T-helper 1 cell treated with Interleukin-12 subunit alpha and Interleukin-12 subunit beta and Interleukin-4 antibody, amounts not matched to agents 30 μg/mL and 1 μg/mL, for 36 hours (primary cell): ENCODE results near the gene CD302.
"Not testable (repeated sequence)": the region's sequence is repeated elsewhere in the genome, so short reads cannot be mapped to it uniquely, and the experiment has no call there.

Source experiments
- H3K27ac Mint-ChIP-seq: one replicate; pipeline ENCODE4 v1.8.0; 2021; ENCODE audit warnings: mild to moderate bottlenecking, mixed read lengths
- H3K27me3 Mint-ChIP-seq: one replicate; pipeline ENCODE4 v1.8.0; 2021; ENCODE audit warnings: low read depth, mixed read lengths
- H3K36me3 Mint-ChIP-seq: one replicate; pipeline ENCODE4 v1.8.0; 2021; ENCODE audit warnings: low read depth, mixed read lengths
- H3K4me1 Mint-ChIP-seq: one replicate; pipeline ENCODE4 v1.8.0; 2021; ENCODE audit warnings: low read depth, mixed read lengths
- H3K4me3 Mint-ChIP-seq: one replicate; pipeline ENCODE4 v1.8.0; 2021; ENCODE audit warnings: mild to moderate bottlenecking, moderate library complexity, mixed read lengths
- H3K9me3 Mint-ChIP-seq: one replicate; pipeline ENCODE4 v1.8.0; 2021; ENCODE audit warnings: mixed read lengths

The CD302 gene, protein sequence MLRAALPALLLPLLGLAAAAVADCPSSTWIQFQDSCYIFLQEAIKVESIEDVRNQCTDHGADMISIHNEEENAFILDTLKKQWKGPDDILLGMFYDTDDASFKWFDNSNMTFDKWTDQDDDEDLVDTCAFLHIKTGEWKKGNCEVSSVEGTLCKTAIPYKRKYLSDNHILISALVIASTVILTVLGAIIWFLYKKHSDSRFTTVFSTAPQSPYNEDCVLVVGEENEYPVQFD

GRCh38 chr2:159797543-159798375, at the start of gene CD302:
Gene CD302 (minus strand): TSS chr2:159798208. CDS start chr2:159798198, 10 bp downstream.
- peaks cover 5% of the 10 kb centered on the region for H3K4me1 Mint-ChIP-seq
- H3K27ac Mint-ChIP-seq: peak within 1 kb of the TSS; percentile 12

GRCh38 chr2:159846564-159846963, 48.6 kb upstream of the CD302 start:
- H3K36me3 Mint-ChIP-seq: peaks cover 9% of the 10 kb centered on the region

More at GRCh38 chr2:159797543-159798375, at the start of gene CD302:
- Mint-ChIP-seq H3K27me3 (peaks cover 59% of the 10 kb centered on the region), H3K36me3 (peaks cover 6% of the 10 kb centered on the region), H3K9me3 (no peaks in the 10 kb centered on the region), H3K4me3 (peak within 1 kb of the TSS; percentile 53)

DNA sequence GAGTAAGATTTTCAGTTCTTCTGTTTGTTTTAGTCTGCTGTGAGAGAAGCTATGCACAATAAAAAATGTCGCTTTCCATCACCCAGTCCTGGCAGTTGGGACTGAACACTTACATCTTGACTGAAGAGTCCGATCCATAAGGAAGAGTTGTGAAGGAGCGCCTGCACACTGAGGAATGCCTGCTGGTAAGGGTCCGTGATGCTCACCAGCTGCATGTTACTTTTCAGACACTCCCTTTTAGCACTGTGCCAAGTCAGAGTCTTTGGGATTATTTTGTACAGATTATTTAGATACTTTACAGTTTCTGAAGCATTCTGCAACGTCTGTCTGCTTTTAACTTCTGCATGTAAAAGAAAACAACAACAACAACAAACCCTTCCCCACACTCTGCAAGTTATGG, 42.6 kb upstream of the CD302 start:
- H3K27ac Mint-ChIP-seq: no peak overlapping the region
- H3K36me3 Mint-ChIP-seq: peaks cover 1% of the 10 kb centered on the region
- no peaks in the 10 kb centered on the region for H3K27me3 Mint-ChIP-seq
- H3K9me3 Mint-ChIP-seq: no peaks in the 10 kb centered on the region
- no peaks in the 10 kb centered on the region for H3K4me1 Mint-ChIP-seq
- no peak overlapping the region for H3K4me3 Mint-ChIP-seq

More at GRCh38 chr2:159846564-159846963, 48.6 kb upstream of the CD302 start:
- Mint-ChIP-seq H3K27ac (no peak overlapping the region), H3K4me3 (no peak overlapping the region), H3K27me3 (no peaks in the 10 kb centered on the region), H3K4me1 (no peaks in the 10 kb centered on the region), H3K9me3 (no peaks in the 10 kb centered on the region)

DNA sequence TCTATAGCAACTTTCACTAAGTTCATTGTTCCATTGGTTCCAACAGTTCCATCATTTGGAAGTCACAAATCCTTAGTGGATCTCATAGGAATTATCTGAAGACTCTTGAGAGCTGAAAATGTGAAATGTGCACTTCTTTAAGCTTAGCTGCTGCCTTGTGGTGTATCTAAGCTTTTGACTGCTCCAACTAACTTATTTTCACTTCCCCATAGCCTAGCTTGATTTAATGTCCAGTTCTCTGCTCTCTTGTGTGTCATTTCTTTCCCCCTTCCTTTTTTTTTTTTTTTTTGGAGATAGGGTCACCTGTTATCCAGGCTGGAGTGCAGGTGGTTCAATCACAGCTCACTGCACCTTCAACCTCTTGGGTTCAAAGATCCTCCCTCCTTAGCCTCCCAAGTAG, 34.9 kb upstream of the CD302 start:
- Mint-ChIP-seq H3K27me3 (no peaks in the 10 kb centered on the region), H3K4me3 (no peak overlapping the region), H3K4me1 (no peaks in the 10 kb centered on the region), H3K36me3 (peaks cover 18% of the 10 kb centered on the region), H3K27ac (no peak overlapping the region), H3K9me3 (no peaks in the 10 kb centered on the region)

DNA sequence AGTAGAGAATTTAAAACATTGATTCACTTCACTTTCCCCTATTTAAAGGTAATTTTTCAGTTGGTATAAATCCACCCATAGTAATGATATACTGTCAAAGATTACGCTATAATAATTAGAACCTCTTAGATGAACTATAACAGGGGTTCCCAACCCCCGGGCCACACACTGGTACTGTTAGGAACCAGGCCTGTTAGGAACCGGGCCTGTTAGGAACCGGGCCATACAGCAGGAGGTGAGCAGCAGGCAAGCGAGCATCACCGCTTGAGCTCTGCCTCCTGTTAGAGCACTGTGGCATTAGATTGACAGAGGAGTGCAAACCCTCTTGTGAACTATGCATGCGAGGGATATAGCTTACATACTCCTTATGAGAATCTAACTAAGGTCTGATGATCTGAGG, 34.0 kb upstream of the CD302 start:
- Mint-ChIP-seq H3K27ac (no peak overlapping the region), H3K4me1 (no peaks in the 10 kb centered on the region), H3K36me3 (peaks cover 20% of the 10 kb centered on the region), H3K9me3 (peaks cover 2% of the 10 kb centered on the region), H3K4me3 (no peak overlapping the region), H3K27me3 (no peaks in the 10 kb centered on the region)

DNA sequence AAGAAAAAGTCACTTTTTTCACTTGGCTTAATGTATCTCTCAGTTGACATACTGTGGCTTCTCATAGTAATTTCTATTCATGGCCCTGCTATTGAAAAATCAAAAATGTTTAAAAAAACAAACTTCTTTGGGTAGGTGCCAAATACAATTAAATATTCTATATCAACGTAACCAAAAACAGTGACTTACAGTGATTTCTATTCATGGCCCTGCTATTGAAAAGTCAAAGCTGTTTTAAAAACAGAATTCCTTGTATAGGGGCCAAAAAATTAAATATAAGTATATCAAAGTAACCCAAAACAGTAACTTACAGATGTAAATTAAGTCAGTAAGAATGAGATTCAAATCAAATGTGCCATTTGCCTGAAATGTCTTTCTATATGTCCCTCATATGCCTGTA, 31.4 kb upstream of the CD302 start:
- H3K4me1 Mint-ChIP-seq: no peaks in the 10 kb centered on the region
- no peaks in the 10 kb centered on the region for H3K27me3 Mint-ChIP-seq
- no peak overlapping the region for H3K4me3 Mint-ChIP-seq
- H3K9me3 Mint-ChIP-seq: peaks cover 7% of the 10 kb centered on the region
- H3K36me3 Mint-ChIP-seq: peaks cover 30% of the 10 kb centered on the region
- H3K27ac Mint-ChIP-seq: no peak overlapping the region

DNA sequence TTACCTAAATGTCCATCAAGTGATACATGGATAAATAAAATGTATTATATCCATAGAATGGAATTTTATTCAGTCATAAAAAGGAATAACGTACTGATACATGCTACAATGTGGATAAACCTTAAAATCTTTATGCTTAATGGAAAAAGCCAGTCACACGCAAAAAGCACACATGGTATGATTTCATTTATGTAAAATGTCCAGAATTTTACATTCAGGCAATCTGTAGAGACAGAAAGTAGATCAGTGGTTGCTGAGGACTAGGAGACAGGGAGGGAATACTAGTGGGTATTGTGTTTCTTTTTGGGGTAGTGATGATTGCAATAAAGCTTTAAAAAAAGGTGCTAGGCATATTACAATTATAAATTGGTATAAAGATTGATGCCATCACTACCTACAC, 30.7 kb upstream of the CD302 start:
- H3K4me1 Mint-ChIP-seq: no peaks in the 10 kb centered on the region
- peaks cover 7% of the 10 kb centered on the region for H3K9me3 Mint-ChIP-seq
- H3K27me3 Mint-ChIP-seq: no peaks in the 10 kb centered on the region
- no peak overlapping the region for H3K4me3 Mint-ChIP-seq
- no peak overlapping the region for H3K27ac Mint-ChIP-seq
- H3K36me3 Mint-ChIP-seq: peaks cover 28% of the 10 kb centered on the region

GRCh38 chr2:159822478-159822833, 24.4 kb upstream of the CD302 start:
- not testable (repeated sequence) for H3K9me3 Mint-ChIP-seq, H3K27me3 Mint-ChIP-seq, H3K4me3 Mint-ChIP-seq, H3K4me1 Mint-ChIP-seq, H3K27ac Mint-ChIP-seq
- peaks cover 15% of the 10 kb centered on the region for H3K36me3 Mint-ChIP-seq

DNA sequence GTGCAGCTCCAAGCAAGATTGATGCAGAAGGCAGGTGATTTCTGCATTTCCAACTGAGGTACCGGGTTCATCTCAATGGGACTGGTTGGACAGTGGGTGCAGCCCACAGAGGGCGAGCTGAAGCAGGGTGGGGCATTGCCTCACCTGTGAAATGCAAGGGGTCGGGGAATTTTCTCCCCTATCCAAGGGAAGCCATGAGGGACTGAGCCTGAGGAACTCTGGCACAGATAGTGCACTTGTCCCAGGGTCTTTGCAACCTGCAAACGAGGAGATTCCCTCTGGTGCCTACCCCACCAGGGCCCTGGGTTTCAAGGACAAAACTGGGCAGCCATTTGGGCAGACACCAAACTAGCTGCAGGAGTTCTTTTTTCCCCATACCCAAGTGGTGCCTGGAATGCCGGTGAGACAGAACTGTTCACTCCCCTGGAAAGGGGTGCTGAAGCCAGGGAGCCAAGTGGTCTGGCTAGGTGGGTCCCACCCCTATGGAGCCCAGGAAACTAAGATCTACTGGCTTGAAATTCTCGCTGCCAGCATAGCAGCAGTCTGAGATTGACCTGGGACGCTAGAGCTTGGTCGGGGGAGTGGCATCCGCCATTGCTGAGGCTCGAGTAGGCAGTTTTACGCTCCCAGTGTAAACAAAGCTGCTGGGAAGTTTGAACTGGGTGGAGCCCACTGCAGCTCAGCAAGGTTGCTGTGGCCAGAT, 23.9 kb upstream of the CD302 start:
- H3K9me3 Mint-ChIP-seq, H3K4me1 Mint-ChIP-seq, H3K27ac Mint-ChIP-seq, H3K27me3 Mint-ChIP-seq, H3K4me3 Mint-ChIP-seq: not testable (repeated sequence)
- peaks cover 13% of the 10 kb centered on the region for H3K36me3 Mint-ChIP-seq

DNA sequence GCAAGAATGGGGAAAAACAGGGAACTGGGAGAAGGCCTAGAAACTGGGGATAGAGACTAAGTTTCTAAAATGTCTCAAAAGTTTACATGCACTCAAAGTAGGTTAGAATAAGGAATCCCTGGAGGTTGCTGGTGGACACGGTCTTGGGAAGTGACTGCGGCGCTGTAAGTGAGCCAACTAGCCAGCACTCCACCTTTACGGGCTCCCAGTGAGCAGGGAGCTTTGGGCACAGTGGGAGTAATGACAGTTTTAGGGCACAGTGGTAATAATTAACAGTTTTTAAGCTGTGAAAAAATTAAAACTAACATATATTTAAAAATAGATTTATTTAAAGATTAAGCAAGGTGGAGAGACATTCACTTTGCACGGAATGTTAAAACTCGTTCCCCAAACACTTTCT, 20.9 kb upstream of the CD302 start:
- no peaks in the 10 kb centered on the region for H3K27me3 Mint-ChIP-seq
- H3K4me3 Mint-ChIP-seq: no peak overlapping the region
- no peaks in the 10 kb centered on the region for H3K4me1 Mint-ChIP-seq
- peaks cover 4% of the 10 kb centered on the region for H3K36me3 Mint-ChIP-seq
- H3K9me3 Mint-ChIP-seq: no peaks in the 10 kb centered on the region
- no peak overlapping the region for H3K27ac Mint-ChIP-seq

DNA sequence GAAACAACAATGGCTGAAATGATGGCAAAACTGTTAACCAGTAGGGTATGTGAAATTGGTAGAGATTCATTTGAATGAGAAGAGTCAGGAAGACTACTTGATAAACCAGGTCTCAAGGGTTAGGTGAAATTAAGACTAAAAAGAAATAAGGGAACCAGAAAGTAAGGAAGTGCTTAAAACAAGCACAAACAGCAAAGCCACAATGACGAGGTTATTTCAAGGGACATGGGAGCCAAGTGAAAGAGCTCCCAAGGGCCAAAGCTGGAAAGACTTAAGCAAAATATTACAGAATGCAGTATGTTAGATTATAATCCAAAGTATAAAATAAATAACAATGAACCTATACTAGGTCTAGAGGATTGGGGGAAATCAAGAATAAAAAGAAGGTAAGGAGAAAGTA, 19.3 kb upstream of the CD302 start:
- no peak overlapping the region for H3K27ac Mint-ChIP-seq
- H3K4me1 Mint-ChIP-seq: no peaks in the 10 kb centered on the region
- H3K27me3 Mint-ChIP-seq: no peaks in the 10 kb centered on the region
- no peaks in the 10 kb centered on the region for H3K9me3 Mint-ChIP-seq
- peaks cover 7% of the 10 kb centered on the region for H3K36me3 Mint-ChIP-seq
- H3K4me3 Mint-ChIP-seq: no peak overlapping the region

DNA sequence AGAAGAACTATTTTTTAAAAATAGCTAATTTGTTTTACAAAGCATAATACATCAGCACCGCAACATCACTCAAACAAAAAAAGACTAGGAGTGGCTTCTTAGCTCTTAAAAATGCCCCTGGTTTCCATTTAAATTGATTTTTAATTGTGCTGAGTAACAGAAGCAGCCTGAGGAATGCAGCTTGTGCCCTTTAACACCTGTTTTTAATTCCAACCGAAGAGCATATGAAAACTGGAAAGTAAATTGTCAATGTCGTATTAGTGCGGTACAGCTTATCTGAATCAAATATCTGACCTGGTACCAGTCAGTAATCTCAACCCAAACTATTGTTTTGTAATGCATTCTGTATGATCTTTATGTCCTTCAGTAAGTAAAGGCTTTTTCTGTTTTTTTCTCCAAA, 13.2 kb upstream of the CD302 start:
- H3K36me3 Mint-ChIP-seq: peaks cover 5% of the 10 kb centered on the region
- no peak overlapping the region for H3K4me3 Mint-ChIP-seq
- no peaks in the 10 kb centered on the region for H3K9me3 Mint-ChIP-seq
- no peaks in the 10 kb centered on the region for H3K4me1 Mint-ChIP-seq
- H3K27ac Mint-ChIP-seq: no peak overlapping the region
- no peaks in the 10 kb centered on the region for H3K27me3 Mint-ChIP-seq

- Mint-ChIP-seq H3K36me3 (no peaks in the 10 kb centered on the region), H3K27me3 (no peaks in the 10 kb centered on the region), H3K27ac (no peak overlapping the region), H3K4me1 (no peaks in the 10 kb centered on the region), H3K4me3 (no peak overlapping the region), H3K9me3 (no peaks in the 10 kb centered on the region)
These were observed 10.0 kb upstream of the CD302 start for GRCh38 chr2:159808032-159808425.

DNA sequence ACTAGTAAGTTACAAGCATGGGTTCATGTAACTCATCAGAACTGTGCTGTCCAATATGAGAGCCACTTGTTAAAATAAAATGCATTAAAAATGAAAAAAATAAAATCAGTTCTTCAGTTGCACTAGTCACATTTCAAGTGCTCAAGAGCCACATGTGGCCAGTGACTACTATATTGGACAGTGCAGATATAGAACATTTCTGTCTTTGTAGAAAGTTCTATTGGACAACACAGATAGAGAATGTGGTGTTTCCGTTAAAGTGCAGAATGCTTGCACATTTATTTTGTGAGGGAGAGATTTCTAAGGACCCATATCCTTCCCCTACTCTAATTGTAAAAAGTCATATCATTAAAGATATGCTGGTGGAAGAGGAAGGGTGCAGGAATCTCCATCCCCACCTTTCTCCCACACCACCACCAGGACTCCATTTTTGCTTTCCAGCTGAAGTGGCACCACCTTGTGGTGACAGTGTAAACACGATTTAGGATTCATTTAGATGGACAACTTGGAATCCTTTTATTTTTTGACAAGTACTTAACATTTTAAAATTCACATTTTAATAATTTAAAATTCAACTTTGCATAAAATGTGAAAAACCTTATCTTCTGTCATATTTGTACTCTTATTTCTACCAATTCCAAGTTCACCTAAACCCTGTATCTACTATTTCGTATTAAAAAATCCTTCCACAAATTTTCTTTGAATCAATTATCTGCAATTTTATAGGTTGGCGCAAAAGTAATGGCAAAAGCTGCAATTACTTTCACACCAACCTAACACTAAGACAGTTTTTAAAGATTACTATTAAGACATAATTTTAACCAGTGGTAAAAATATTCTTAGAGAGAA, 9.4 kb upstream of the CD302 start:
- H3K4me3 Mint-ChIP-seq: no peak overlapping the region
- no peaks in the 10 kb centered on the region for H3K9me3 Mint-ChIP-seq
- no peaks in the 10 kb centered on the region for H3K4me1 Mint-ChIP-seq
- no peaks in the 10 kb centered on the region for H3K27me3 Mint-ChIP-seq
- H3K27ac Mint-ChIP-seq: no peak overlapping the region
- H3K36me3 Mint-ChIP-seq: no peaks in the 10 kb centered on the region
